ENCODE data around the gene HIP1R.

Gene HIP1R

GRCh38 chr12:122834104-122834920, 945 bp upstream of the HIP1R start:
- DNase-seq (ENCODE audit: low spot score): peak; percentile 41

GRCh38 chr12:122835750-122836026, 431 bp downstream of the HIP1R start:
- peak; percentile 83 for DNase-seq (ENCODE audit: low spot score)

- peak; percentile 86 for DNase-seq (ENCODE audit: low spot score)
These were observed 1.0 kb downstream of the HIP1R start for GRCh38 chr12:122836027-122836921.

GRCh38 chr12:122837306-122838265, 2.3 kb downstream of the HIP1R start:
- no peak for DNase-seq (ENCODE audit: low spot score)

GRCh38 chr12:122838841-122839240, 3.6 kb downstream of the HIP1R start:
- DNase-seq (ENCODE audit: low spot score): no peak

GRCh38 chr12:122839907-122840554, 4.8 kb downstream of the HIP1R start:
- DNase-seq (ENCODE audit: low spot score): no peak

- DNase-seq (ENCODE audit: low spot score): no peak
These were observed 5.6 kb downstream of the HIP1R start for GRCh38 chr12:122840580-122841513.

GRCh38 chr12:122841544-122842321, 6.5 kb downstream of the HIP1R start:
- DNase-seq (ENCODE audit: low spot score): no peak

GRCh38 chr12:122842505-122843405, 7.5 kb downstream of the HIP1R start:
- DNase-seq (ENCODE audit: low spot score): no peak

GRCh38 chr12:122843455-122843854, 8.2 kb downstream of the HIP1R start:
- DNase-seq (ENCODE audit: low spot score): no peak

GRCh38 chr12:122844366-122844971, 9.2 kb downstream of the HIP1R start:
- no peak for DNase-seq (ENCODE audit: low spot score)

- no peak for DNase-seq (ENCODE audit: low spot score)
These were observed 10.0 kb downstream of the HIP1R start for GRCh38 chr12:122845041-122845864.

- no peak for DNase-seq (ENCODE audit: low spot score)
These were observed 10.8 kb downstream of the HIP1R start for GRCh38 chr12:122845865-122846621.

GRCh38 chr12:122846622-122847515, 11.6 kb downstream of the HIP1R start:
- DNase-seq (ENCODE audit: low spot score): no peak

GRCh38 chr12:122847516-122847836, 12.2 kb downstream of the HIP1R start:
- no peak for DNase-seq (ENCODE audit: low spot score)

Data from germinal center (tissue), 1 donor.